ENCODE data around the gene CCDC85C. TPM values are rescaled to one million over a fixed set of nuclear protein-coding genes. Genes with fewer than 3 reads are reported as not detected.

The CCDC85C gene
- total and polyA plus RNA-seq, 10 of the 15 experiments (the other 5 are each of a cell fraction or from before 2014, with no cell fraction given) = 0.03 to 3.6 (median 1.1) TPM

DNA sequence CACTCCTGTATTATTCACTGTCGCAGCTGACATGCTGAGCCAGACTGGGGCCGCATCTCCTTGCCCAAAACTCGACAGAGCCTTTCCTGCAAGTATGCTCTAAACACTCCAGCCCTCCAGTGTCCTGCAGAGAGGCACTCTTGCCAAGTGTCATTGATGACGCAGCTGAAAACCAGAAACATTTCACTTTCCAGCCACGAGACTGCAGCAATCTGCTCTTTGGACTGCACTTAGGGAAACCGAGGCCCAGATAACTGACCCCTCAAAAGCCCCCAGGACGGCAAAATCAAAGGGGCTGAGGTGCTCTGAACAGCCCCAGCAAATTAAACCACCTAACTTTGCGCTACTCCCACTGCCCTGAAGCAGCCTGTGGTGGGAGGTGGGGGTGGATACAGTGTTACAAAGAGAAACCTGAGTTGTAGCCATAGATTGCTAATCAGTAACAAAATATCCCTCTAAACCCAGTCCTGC, 2.6 kb downstream of the CCDC85C start:
- no peaks in the 10 kb centered on the region for H3K9me3 ChIP-seq (replicated peaks; ENCODE audit: control insufficient read depth, insufficient read depth, low read length)
- WGBS (ENCODE audit: insufficient coverage, insufficient replicate concordance, low lambda C conversion rate, missing lambda C conversion rate) = 47% methylated on average over 8 of the region's 8 CpGs
- CTCF ChIA-PET = interaction anchor here (0.8 to 1.6 kb wide), 2 partner anchors 11 to 23 kb away, joined by 4 read pairs; no protein-coding TSS in a partner anchor
- no peaks in the 10 kb centered on the region; a peak in 1 of 4 replicates for H3K27me3 ChIP-seq (replicated peaks in 1 of 2; ENCODE audit: control insufficient read depth in 2 of 2, insufficient read depth in 2 of 2, low read length in 1 of 2)
- intact Hi-C loops (cut with micrococcal nuclease; ENCODE audit: unreplicated experiment) = no loop called here
- DNase-seq (ENCODE audit: low read depth, low spot score) = no peak
- H3K4me2 ChIP-seq (ENCODE audit: control insufficient read depth, insufficient read depth) = no peak overlapping the region
- H3K9ac ChIP-seq (ENCODE audit: control insufficient read depth, insufficient read depth, low read length) = no peak overlapping the region
- H3K79me2 ChIP-seq (ENCODE audit: control insufficient read depth, insufficient read depth, low read length) = no peaks in the 10 kb centered on the region
- RAD21 ChIA-PET (ENCODE audit: unreplicated experiment) = interaction anchor here (0.7 to 2.7 kb wide), 2 partner anchors 52 to 120 kb away, joined by 5 to 7 read pairs; partner anchors contain the start of genes CCNK and SETD3
- H2AFZ ChIP-seq (ENCODE audit: control insufficient read depth, low read depth, low read length) = no peak overlapping the region
- H3K4me1 ChIP-seq (ENCODE audit: control insufficient read depth, insufficient read depth, low read length) = peaks cover 11% of the 10 kb centered on the region; the same call in 1 of the 2 replicates
- H3K36me3 ChIP-seq (ENCODE audit: control insufficient read depth in 2 of 2, insufficient read depth in 2 of 2, low read length in 1 of 2) = no peaks in the 10 kb centered on the region
- FAIRE-seq = no peak
- in situ Hi-C loops (cut with MboI) = no loop called here
- POLR2A ChIA-PET = no interaction called here
- TSS peak; percentile 44 for BruUV-seq (replicated peaks)
- SMC1A ChIA-PET (ENCODE audit: uncharacterized antibody, unreplicated experiment) = interaction anchor here (0.7 to 1.7 kb wide), 4 partner anchors 22 to 52 kb away, joined by 3 to 5 read pairs (median 3); no protein-coding TSS in a partner anchor
- H3K27ac ChIP-seq (ENCODE audit: control insufficient read depth, insufficient read depth) = no peak overlapping the region
- ATAC-seq = no peak
- no peaks in the 10 kb centered on the region for H4K20me1 ChIP-seq (ENCODE audit: control insufficient read depth, insufficient read depth)
- no peak for TF ChIP-seq MEF2A (IDR thresholded peaks at IDR 0.05; ENCODE audit: insufficient read depth, low read depth, low read length)
- TF ChIP-seq, protein P1, sequence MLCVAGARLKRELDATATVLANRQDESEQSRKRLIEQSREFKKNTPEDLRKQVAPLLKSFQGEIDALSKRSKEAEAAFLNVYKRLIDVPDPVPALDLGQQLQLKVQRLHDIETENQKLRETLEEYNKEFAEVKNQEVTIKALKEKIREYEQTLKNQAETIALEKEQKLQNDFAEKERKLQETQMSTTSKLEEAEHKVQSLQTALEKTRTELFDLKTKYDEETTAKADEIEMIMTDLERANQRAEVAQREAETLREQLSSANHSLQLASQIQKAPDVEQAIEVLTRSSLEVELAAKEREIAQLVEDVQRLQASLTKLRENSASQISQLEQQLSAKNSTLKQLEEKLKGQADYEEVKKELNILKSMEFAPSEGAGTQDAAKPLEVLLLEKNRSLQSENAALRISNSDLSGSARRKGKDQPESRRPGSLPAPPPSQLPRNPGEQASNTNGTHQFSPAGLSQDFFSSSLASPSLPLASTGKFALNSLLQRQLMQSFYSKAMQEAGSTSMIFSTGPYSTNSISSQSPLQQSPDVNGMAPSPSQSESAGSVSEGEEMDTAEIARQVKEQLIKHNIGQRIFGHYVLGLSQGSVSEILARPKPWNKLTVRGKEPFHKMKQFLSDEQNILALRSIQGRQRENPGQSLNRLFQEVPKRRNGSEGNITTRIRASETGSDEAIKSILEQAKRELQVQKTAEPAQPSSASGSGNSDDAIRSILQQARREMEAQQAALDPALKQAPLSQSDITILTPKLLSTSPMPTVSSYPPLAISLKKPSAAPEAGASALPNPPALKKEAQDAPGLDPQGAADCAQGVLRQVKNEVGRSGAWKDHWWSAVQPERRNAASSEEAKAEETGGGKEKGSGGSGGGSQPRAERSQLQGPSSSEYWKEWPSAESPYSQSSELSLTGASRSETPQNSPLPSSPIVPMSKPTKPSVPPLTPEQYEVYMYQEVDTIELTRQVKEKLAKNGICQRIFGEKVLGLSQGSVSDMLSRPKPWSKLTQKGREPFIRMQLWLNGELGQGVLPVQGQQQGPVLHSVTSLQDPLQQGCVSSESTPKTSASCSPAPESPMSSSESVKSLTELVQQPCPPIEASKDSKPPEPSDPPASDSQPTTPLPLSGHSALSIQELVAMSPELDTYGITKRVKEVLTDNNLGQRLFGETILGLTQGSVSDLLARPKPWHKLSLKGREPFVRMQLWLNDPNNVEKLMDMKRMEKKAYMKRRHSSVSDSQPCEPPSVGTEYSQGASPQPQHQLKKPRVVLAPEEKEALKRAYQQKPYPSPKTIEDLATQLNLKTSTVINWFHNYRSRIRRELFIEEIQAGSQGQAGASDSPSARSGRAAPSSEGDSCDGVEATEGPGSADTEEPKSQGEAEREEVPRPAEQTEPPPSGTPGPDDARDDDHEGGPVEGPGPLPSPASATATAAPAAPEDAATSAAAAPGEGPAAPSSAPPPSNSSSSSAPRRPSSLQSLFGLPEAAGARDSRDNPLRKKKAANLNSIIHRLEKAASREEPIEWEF (IDR thresholded peaks at IDR 0.05; ENCODE audit: insufficient replicate concordance, low read depth, low read length) = no peak
- TF ChIP-seq SRF (IDR thresholded peaks at IDR 0.05; ENCODE audit: low read depth in 2 of 2, low read length in 2 of 2) = no peak
- TF ChIP-seq, protein P2, sequence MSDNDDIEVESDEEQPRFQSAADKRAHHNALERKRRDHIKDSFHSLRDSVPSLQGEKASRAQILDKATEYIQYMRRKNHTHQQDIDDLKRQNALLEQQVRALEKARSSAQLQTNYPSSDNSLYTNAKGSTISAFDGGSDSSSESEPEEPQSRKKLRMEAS (IDR thresholded peaks at IDR 0.05; ENCODE audit: low read depth, low read length) = no peak
- TF ChIP-seq, protein P3, sequence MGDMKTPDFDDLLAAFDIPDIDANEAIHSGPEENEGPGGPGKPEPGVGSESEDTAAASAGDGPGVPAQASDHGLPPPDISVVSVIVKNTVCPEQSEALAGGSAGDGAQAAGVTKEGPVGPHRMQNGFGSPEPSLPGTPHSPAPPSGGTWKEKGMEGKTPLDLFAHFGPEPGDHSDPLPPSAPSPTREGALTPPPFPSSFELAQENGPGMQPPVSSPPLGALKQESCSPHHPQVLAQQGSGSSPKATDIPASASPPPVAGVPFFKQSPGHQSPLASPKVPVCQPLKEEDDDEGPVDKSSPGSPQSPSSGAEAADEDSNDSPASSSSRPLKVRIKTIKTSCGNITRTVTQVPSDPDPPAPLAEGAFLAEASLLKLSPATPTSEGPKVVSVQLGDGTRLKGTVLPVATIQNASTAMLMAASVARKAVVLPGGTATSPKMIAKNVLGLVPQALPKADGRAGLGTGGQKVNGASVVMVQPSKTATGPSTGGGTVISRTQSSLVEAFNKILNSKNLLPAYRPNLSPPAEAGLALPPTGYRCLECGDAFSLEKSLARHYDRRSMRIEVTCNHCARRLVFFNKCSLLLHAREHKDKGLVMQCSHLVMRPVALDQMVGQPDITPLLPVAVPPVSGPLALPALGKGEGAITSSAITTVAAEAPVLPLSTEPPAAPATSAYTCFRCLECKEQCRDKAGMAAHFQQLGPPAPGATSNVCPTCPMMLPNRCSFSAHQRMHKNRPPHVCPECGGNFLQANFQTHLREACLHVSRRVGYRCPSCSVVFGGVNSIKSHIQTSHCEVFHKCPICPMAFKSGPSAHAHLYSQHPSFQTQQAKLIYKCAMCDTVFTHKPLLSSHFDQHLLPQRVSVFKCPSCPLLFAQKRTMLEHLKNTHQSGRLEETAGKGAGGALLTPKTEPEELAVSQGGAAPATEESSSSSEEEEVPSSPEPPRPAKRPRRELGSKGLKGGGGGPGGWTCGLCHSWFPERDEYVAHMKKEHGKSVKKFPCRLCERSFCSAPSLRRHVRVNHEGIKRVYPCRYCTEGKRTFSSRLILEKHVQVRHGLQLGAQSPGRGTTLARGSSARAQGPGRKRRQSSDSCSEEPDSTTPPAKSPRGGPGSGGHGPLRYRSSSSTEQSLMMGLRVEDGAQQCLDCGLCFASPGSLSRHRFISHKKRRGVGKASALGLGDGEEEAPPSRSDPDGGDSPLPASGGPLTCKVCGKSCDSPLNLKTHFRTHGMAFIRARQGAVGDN (IDR thresholded peaks at IDR 0.05) = 0 out of 2 replicates have a peak, but pooled peaks have one; percentile 12
- H3K4me3 ChIP-seq = no peak overlapping the region

Data from GM12878 (cell line).